Heart right ventricle (tissue), 16 donors: Measurements from ENCODE around the gene SCO1. TPM values are rescaled to one million over a fixed set of nuclear protein-coding genes. Genes with fewer than 3 reads are reported as not detected.

ENCODE experiments used
- ATAC-seq, 8 donors: fragments of 200-7000 bp; cut with Tn5 transposase; one replicate each; pipeline ENCODE4 v1.9.1; 2020; ENCODE audit warnings: mild to moderate bottlenecking in 8 of 8, moderate library complexity in 8 of 8, moderate number of reproducible peaks in 1 of 8
- DNase-seq, 2 donors: peaks; one replicate each; pipeline ENCODE4 v3.0.0-alpha.2; 2020
- H3K27ac ChIP-seq, 10 donors: fragments of 200-600 bp; sonication (generic) in 2 of 10; one replicate each; pipeline versions ENCODE4 v1.5.0 to v1.8.0; 2020 to 2022; ENCODE audit warnings: mild to moderate bottlenecking in 3 of 10
- H3K27me3 ChIP-seq, 7 donors: fragments of 200-600 bp; one replicate each; pipeline ENCODE4 v1.8.0; 2021 to 2022; ENCODE audit warnings: mild to moderate bottlenecking in 2 of 7
- H3K36me3 ChIP-seq, 9 donors: fragments of 200-600 bp; sonication (generic) in 1 of 9; one replicate each; pipeline versions ENCODE4 v1.5.0 to v1.8.0; 2020 to 2022; ENCODE audit warnings: mild to moderate bottlenecking in 2 of 9
- H3K4me1 ChIP-seq, 9 donors: fragments of 200-600 bp; sonication (generic) in 1 of 9; one replicate each; pipeline versions ENCODE4 v1.5.0 to v1.8.0; 2020 to 2022; ENCODE audit warnings: mild to moderate bottlenecking in 4 of 9
- H3K4me3 ChIP-seq, 10 donors: fragments of 200-600 bp; sonication (generic) in 2 of 10; one replicate each; pipeline versions ENCODE4 v1.5.0 to v1.8.0; 2020 to 2022; ENCODE audit warnings: mild to moderate bottlenecking in 7 of 10, moderate library complexity in 2 of 10
- H3K9me3 ChIP-seq, 11 donors: fragments of 200-600 bp in 10 of 11; sonication (generic) in 2 of 11; one replicate each; pipeline versions ENCODE4 v1.5.0 to v1.8.0; 2013 to 2022; ENCODE audit warnings: mild to moderate bottlenecking in 2 of 11, control low read depth in 1 of 11, moderate library complexity in 1 of 11
- WGBS, 2 donors: extraction: QIAGEN DNeasy Blood & Tissue Kit; methylation state at CpG; one replicate each; pipeline ENCODE4 v1.1.7; 2013; ENCODE audit warnings: inconsistent platforms in 1 of 2; 5-methylcytosine and 5-hydroxymethylcytosine counted together
- intact Hi-C, 10 donors: fragments of 100-400 bp; cut with DNase I; formaldehyde crosslinking; loops; one replicate each; pipeline versions ENCODE4 v1.11.1 to v1.14.2; 2022
- long read RNA-seq, 3 donors: library from polyadenylated mRNA; unstranded; transcript quantifications; one replicate each; pipeline ENCODE4 v2.0.0, GENCODE V29; 2020 to 2021
- polyA plus RNA-seq, 2 donors: library from polyadenylated mRNA; stranded (reverse); fragments of 200-250 nt; gene quantifications; one replicate each; pipeline ENCODE4 v1.2.3, GENCODE V29; 2013
- total RNA-seq, 10 donors: library from RNA; stranded (reverse); fragmentation: NEBNext Ultra II Directional in 3 of 10; extraction: Animal tissue kit (Norgen Biotek cat#: 25700) in 3 of 10; gene quantifications; one replicate each; pipeline versions ENCODE4 v1.2.1 to v1.2.4, GENCODE V29; 2021 to 2023
- TF ChIP-seq, protein P1 (sequence below), 9 donors: fragments of 200-600 bp; sonication (generic) in 2 of 9; IDR thresholded peaks; one replicate each; pipeline versions ENCODE4 v1.5.0 to v1.8.0; 2021 to 2022; ENCODE audit warnings: antibody characterized with exemption in 9 of 9, mild to moderate bottlenecking in 5 of 9, moderate library complexity in 1 of 9
- donor health status: Arrhythmogenic right ventricular cardiomyopathy.
- donor health status: ischemic (EF 13 %, LVEDD 7.1; RV severe dilation, severe dysfunction).
- donor health status: healthy with polysubstance abuse.
- donor health status: DM: no; HTN: yes; CAD: no.
- donor health status: DM: no; HTN: no; CAD: no.
- donor health status: ischemic (EF 25% LVEDD 6.9; RV normal size, moderate dysfunction).
- donor health status: ischemic (EF 25% LVEDD 5.7; RV mildly dilated, moderate dysfunction).
- donor health status: healthy.
- donor health status: DM: yes; HTN: yes; CAD: no.
- donor health status: Ischemic cardiomyopathy.
- donor health status: ischemic (EF 35%, LVEDD 5.7; RV mildly dilated, moderate dysfunction).
- donor health status: nonischemic (EF 11% LVEDD 7.7; RV severe dilation, severe dysfunction).
- donor health status: DM: yes; HTN: yes; CAD: no.
- donor health status: PGD.
- donor health status: ischemic (EF 29% LVEDD 5.4; RV normal size, mild dysfunction).
- donor health status: nonischemic (EF 23%, LVEDD 6.1; RV moderate dilation, normal function).

Gene SCO1
- total RNA-seq = 10 to 100 TPM; 28.5 to 43.4 (median 37.4) TPM
- polyA plus RNA-seq = 10 to 100 TPM in 1 of 2 donors, 1 to 10 TPM in 1; 4.5 to 25.7 TPM
- long read RNA-seq, donor 1, full-length matches to known transcripts = 30 of 37 reads
- long read RNA-seq, donor 1, partial matches to known transcripts = 0 of 37 reads
- long read RNA-seq, donor 1, other reads (novel, unspliced or antisense) = 7 of 37 reads
- long read RNA-seq, donor 2, full-length matches to known transcripts = 42 of 47 reads
- long read RNA-seq, donor 2, partial matches to known transcripts = 0 of 47 reads
- long read RNA-seq, donor 2, other reads (novel, unspliced or antisense) = 5 of 47 reads
- long read RNA-seq, donor 3, full-length matches to known transcripts = 51 of 60 reads
- long read RNA-seq, donor 3, partial matches to known transcripts = 2 of 60 reads
- long read RNA-seq, donor 3, other reads (novel, unspliced or antisense) = 7 of 60 reads

DNA sequence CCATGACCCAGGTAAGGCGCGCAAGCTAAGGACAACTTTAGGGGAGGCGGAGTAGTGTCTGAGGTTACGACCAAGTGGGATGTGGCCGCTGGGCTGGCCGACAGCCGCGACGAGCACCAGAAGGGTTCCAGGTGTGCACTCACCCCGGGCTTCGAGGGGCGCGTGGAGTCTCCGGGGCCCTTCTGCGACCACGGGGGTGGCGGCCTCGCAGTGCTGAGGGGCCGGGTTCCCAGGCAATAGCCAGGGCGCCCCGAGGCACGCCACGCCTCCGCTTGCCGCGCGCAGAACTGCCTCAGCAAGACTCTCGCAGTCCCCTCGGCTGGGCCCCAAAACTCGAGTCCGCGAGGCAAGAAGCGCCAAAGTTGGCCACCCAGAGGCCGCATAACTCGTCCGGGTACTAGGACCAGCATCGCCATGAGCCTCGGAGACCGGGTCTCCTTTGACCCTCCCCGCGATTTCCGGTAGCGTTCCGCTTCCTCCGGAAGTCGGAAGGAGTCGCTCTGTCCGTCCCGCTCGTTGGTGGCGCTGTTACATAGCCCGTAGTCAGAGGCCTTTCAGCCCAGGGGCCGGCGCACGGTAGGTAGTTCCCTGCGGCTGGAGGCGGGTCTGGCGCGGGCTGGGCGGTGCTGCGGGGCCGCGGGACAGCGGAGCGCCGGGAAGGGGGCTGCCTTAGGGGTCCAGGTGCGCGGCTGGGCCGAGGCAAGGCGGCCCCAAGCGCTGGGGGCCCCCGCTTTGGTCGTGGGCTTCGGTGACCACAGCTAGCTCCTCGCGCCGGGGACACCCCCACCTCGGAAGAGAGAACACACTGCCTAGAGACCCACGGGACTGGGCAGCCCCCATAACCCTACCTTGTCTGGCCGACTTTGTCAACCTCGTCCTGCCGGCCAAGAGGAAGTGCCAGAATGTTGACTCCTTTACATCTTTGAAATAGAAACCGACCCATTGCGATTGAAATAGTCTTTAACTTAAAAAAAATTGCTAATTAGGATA is at the start of gene SCO1, which contains the start of gene ADPRM:
Gene SCO1 (minus strand): TSS at position 442 of the 990 bp plus-strand sequence. CDS start 26 bp downstream, at position 416.
Gene ADPRM (plus strand): TSS at position 503 of the 990 bp plus-strand sequence. CDS start 7,333 bp downstream, outside the sequence.
- Histone ChIP-seq H3K4me3 (peak within 1 kb of the TSS; percentile 84 to 99 (median 91)), H3K27ac (peak within 1 kb of the TSS; percentile 77 to 98 (median 94)), H3K9me3 (no peaks in the 10 kb centered on the region), H3K27me3 (no peaks in the 10 kb centered on the region), H3K4me1 (peaks cover 6 to 40% (median 25%) of the 10 kb centered on the region in 9 donors), H3K36me3 (peaks cover 0 to 33% (median 16%) of the 10 kb centered on the region in 9 donors)
- ATAC-seq (peak; percentile 99 to 100 (median 99)), DNase-seq (peak; percentile 92 to 94)
- TF ChIP-seq, protein P1, sequence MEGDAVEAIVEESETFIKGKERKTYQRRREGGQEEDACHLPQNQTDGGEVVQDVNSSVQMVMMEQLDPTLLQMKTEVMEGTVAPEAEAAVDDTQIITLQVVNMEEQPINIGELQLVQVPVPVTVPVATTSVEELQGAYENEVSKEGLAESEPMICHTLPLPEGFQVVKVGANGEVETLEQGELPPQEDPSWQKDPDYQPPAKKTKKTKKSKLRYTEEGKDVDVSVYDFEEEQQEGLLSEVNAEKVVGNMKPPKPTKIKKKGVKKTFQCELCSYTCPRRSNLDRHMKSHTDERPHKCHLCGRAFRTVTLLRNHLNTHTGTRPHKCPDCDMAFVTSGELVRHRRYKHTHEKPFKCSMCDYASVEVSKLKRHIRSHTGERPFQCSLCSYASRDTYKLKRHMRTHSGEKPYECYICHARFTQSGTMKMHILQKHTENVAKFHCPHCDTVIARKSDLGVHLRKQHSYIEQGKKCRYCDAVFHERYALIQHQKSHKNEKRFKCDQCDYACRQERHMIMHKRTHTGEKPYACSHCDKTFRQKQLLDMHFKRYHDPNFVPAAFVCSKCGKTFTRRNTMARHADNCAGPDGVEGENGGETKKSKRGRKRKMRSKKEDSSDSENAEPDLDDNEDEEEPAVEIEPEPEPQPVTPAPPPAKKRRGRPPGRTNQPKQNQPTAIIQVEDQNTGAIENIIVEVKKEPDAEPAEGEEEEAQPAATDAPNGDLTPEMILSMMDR (IDR thresholded peaks at IDR 0.05) = peak in 8 of 9 donors; percentile 12 to 69 (median 49)
- intact Hi-C loops = loop anchor here in 1 of 10 donors (2.0 kb wide), 1 partner anchor 31 kb away; no protein-coding TSS in a partner anchor
- WGBS, 2 donors = 0% methylated on average over 84 of the region's 84 CpGs

DNA sequence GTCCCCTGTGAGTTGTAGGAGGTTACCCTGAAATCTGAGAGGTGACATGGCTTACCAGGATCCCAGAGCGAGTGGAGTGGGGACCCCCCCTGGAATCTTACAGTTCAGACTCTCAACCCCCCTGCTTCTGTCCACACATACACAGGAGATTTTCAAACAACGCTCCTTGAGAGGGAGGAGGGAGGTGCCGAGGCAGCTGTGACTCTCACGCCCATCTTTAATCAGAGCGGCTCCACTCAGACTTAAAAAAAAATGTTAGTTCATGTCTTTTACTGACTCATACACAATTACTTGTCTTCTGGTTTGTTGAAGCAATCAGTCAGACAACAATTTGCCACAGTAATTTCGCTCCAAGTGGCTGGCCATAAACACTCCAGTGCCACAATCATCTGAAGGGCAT is 47.9 kb upstream of the SCO1 start:
- ATAC-seq (peak in 1 of 8 donors; percentile 30), DNase-seq (no peak)
- Histone ChIP-seq H3K36me3 (no peaks in the 10 kb centered on the region), H3K27ac (no peak overlapping the region), H3K4me1 (no peaks in the 10 kb centered on the region), H3K27me3 (peaks cover 0 to 4% (median 0%) of the 10 kb centered on the region in 7 donors), H3K4me3 (no peak overlapping the region), H3K9me3 (no peaks in the 10 kb centered on the region)
- intact Hi-C loops = no loop called here
- WGBS, 2 donors = 60 to 70% methylated on average over 6 of the region's 6 CpGs
- TF ChIP-seq, protein P1 (IDR thresholded peaks at IDR 0.05) = no peak

DNA sequence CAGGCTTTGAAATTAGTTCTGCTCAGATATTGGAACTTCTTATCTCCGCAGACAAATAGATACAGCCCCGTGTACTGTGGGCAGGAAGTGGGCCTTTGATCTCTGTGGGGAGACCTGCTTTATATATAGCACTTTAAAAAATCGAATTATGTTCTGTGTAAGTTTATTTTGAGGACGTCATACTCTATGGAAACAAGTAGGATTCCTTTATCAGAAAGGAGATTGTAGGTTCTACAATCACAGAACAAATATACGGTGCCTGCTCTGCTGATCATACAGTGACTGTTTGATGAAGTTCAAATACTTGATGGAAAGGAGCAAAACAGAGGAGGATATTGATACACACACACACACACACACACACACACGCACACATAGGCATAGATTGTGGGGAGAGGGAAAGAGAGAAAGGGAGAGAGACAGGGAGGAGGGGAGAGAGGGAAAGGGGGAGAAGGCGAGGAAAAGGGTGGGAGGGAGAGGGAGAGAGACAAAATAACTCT is 47.2 kb upstream of the SCO1 start:
- no peaks in the 10 kb centered on the region for H3K36me3 ChIP-seq
- whole genome bisulfite sequencing, 2 donors = 46 to 52% methylated on average over 7 of the region's 7 CpGs
- H3K27ac ChIP-seq = no peak overlapping the region
- no peaks in the 10 kb centered on the region for H3K4me1 ChIP-seq
- TF ChIP-seq, protein P1 (IDR thresholded peaks at IDR 0.05) = no peak
- H3K27me3 ChIP-seq = peaks cover 0 to 4% (median 0%) of the 10 kb centered on the region in 7 donors
- intact Hi-C loops = no loop called here
- no peak overlapping the region for H3K4me3 ChIP-seq
- DNase-seq (no peak), ATAC-seq (no peak)
- H3K9me3 ChIP-seq = no peaks in the 10 kb centered on the region
